Lung (tissue), 12 donors: ENCODE measurements around the gene CADM2. TPM values are rescaled to one million over a fixed set of nuclear protein-coding genes. Genes with fewer than 3 reads are reported as not detected.

Source experiments
- ATAC-seq: fragments of 200-7000 bp; cut with Tn5 transposase; one replicate; pipeline ENCODE4 v1.9.1; 2020; ENCODE audit warnings: moderate number of reproducible peaks; ENCODE audit not compliant: insufficient read depth, low FRiP score
- DNase-seq, 3 donors: peaks; one replicate each; pipeline ENCODE4 v3.0.0-alpha.2; 2013 to 2017
- H3K27ac ChIP-seq, 2 donors: one replicate each; pipeline ENCODE4 v1.5.1; 2013; ENCODE audit warnings: mild to moderate bottlenecking in 2 of 2, moderate library complexity in 2 of 2, control low read depth in 1 of 2, inconsistent platforms in 1 of 2, low read depth in 1 of 2, low read length in 1 of 2
- H3K27me3 ChIP-seq, 3 donors: one replicate each; pipeline ENCODE4 v1.5.1; 2013; ENCODE audit warnings: low read length in 2 of 3; ENCODE audit not compliant: control insufficient read depth in 3 of 3, insufficient read depth in 3 of 3
- H3K36me3 ChIP-seq, 4 donors: one replicate each; pipeline ENCODE4 v1.5.1; 2013; ENCODE audit warnings: low read length in 4 of 4, mild to moderate bottlenecking in 1 of 4, moderate library complexity in 1 of 4; ENCODE audit not compliant: control insufficient read depth in 4 of 4, insufficient read depth in 4 of 4
- H3K4me1 ChIP-seq, 5 donors: one replicate each; pipeline ENCODE4 v1.5.1; 2013; ENCODE audit warnings: low read length in 5 of 5, mild to moderate bottlenecking in 2 of 5, moderate library complexity in 1 of 5; ENCODE audit not compliant: control insufficient read depth in 5 of 5, insufficient read depth in 5 of 5
- H3K4me3 ChIP-seq: one replicate; pipeline ENCODE4 v1.5.1; 2013; ENCODE audit warnings: mild to moderate bottlenecking, control low read depth, moderate library complexity
- H3K9ac ChIP-seq, 2 donors: one replicate each; pipeline ENCODE4 v1.5.1; 2013; ENCODE audit warnings: low read length in 2 of 2, control low read depth in 1 of 2; ENCODE audit not compliant: insufficient read depth in 1 of 2
- H3K9me3 ChIP-seq, 4 donors: one replicate each; pipeline ENCODE4 v1.5.1; 2013; ENCODE audit warnings: low read length in 3 of 4, mild to moderate bottlenecking in 1 of 4, moderate library complexity in 1 of 4; ENCODE audit not compliant: control insufficient read depth in 4 of 4, insufficient read depth in 3 of 4
- CTCF ChIP-seq: IDR thresholded peaks from 2 replicates; pipeline ENCODE4 v1.5.1; 2012; ENCODE audit warnings: mild to moderate bottlenecking; ENCODE audit errors: control extremely low read depth, extremely low read depth
- WGBS, 2 donors: extraction: QIAGEN DNeasy Blood & Tissue Kit; methylation state at CpG; one replicate each; pipeline ENCODE4 v1.1.7; 2013; 5-methylcytosine and 5-hydroxymethylcytosine counted together
- polyA plus RNA-seq, 2 donors: library from polyadenylated mRNA; stranded (reverse); fragments of 200-250 nt; gene quantifications; one replicate each; pipeline ENCODE4 v1.2.1, GENCODE V29; 2013
- total RNA-seq, 2 donors: library from RNA; depleted of rRNA in 1 of 2; stranded (reverse); fragments of >200 nt in 1 of 2; gene quantifications; one replicate each; pipeline ENCODE4 v1.2.1, GENCODE V29; 2014 to 2021
- donor health status: control.
- donor health status: control.
- donor health status: Bipolar disorder and iron deficiency.
- donor health status: healthy.
- donor health status: DM: yes; HTN: yes; CAD: no.

CADM2 gene
- total and polyA plus RNA-seq, 4 donors = 0.14 to 3.3 (median 0.32) TPM

DNA sequence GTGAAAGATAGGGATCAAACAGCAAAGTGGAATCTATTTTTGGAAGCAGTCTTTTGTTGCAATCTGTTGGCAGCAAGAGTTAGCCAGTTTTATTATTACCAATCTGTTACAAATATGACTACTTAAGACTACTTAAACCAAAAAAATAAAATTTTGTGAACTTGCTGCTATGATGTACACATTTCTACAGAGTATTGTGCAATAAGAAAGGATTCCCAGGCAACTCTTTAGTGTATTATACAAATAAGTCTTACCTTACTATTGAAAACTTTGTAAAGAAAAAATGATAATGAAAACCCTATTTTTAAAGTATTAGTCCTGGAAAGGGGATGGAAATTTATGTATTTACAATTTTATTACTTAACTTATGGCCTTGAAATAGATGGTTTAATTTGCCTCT lies 44.7 kb downstream of the CADM2 start:
- no peak for TF ChIP-seq CTCF
- H3K36me3 ChIP-seq = no peaks in the 10 kb centered on the region
- no peak overlapping the region for H3K9ac ChIP-seq
- H3K4me1 ChIP-seq = peaks cover 0 to 11% (median 0%) of the 10 kb centered on the region in 5 donors
- no peak overlapping the region for H3K27ac ChIP-seq
- no peak for ATAC-seq
- no peak overlapping the region for H3K4me3 ChIP-seq
- no peaks in the 10 kb centered on the region for H3K9me3 ChIP-seq
- H3K27me3 ChIP-seq = no peaks in the 10 kb centered on the region
- no peak for DNase-seq

DNA sequence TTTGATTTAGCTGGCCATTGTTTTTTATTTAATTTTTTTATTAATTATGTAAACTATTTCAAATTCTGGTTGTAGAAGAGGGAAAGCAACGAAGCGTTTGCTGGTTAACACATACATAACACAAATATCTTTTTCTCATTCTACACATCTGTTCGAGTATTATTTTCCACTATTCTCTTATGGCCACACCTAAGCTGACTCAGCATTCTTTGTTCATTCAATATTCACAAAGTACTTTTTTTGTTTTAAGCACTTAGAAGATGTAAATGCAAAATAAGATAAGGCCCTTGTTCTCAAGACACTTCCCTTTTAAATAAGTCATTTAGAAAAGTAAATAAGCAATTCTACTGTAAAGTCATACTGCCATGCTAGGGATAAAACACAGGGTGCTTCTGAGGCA lies 45.4 kb downstream of the CADM2 start:
- WGBS, 2 donors = 73% methylated on average over 3 of the region's 3 CpGs
- H3K9ac ChIP-seq = no peak overlapping the region
- peaks cover 0 to 8% (median 0%) of the 10 kb centered on the region in 5 donors for H3K4me1 ChIP-seq
- no peak for ATAC-seq
- H3K36me3 ChIP-seq = no peaks in the 10 kb centered on the region
- DNase-seq = no peak
- no peaks in the 10 kb centered on the region for H3K27me3 ChIP-seq
- no peak overlapping the region for H3K4me3 ChIP-seq
- no peak for TF ChIP-seq CTCF
- H3K27ac ChIP-seq = no peak overlapping the region
- H3K9me3 ChIP-seq = no peaks in the 10 kb centered on the region

DNA sequence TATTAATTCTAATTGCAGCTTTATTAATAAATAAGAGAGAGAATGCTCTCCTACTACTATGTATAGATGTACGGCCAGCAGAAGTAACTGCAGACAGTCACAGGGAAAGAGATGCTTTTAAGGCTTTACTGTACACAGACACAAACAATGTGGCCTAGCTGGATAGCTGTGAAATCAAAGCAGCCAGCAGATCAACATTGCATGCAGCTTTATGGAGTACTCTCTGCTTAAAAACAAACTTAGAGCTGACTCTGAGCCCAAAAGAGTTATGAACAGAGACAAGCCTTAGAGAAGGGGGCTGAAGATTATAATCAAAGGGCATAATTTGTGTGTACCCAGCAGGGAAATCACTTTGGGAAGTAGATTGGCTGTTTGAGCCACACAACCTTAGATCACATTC lies 47.2 kb downstream of the CADM2 start:
- no peak overlapping the region for H3K27ac ChIP-seq

More for the DNA sequence above, 47.2 kb downstream of the CADM2 start:
- Histone ChIP-seq H3K4me3 (no peak overlapping the region), H3K36me3 (no peaks in the 10 kb centered on the region), H3K4me1 (peaks cover 0 to 4% (median 0%) of the 10 kb centered on the region in 5 donors), H3K9me3 (no peaks in the 10 kb centered on the region), H3K9ac (peak overlapping the region in 1 of 2 donors; percentile 42), H3K27me3 (no peaks in the 10 kb centered on the region)
- DNase-seq = peak in 2 of 3 donors; percentile 53 to 61
- TF ChIP-seq CTCF = no peak
- WGBS, 2 donors = 76 to 83% methylated on average over 1 of the region's 1 CpG
- ATAC-seq = no peak
